Stimulated activated effector memory CD8-positive, alpha-beta T cell treated with anti-CD3 and anti-CD28 coated beads, Interleukin-12 subunit alpha, Interleukin-12 subunit beta, amount 100 ng/mL, for 72 hours (primary cell): ENCODE measurements around the gene WDR36.

ENCODE experiments used
- ATAC-seq: fragments of 150-1000 bp; cut with Tn5 transposase; 2 replicates; pipeline ENCODE4 v1.10.0; 2021
- DNase-seq, 2 donors: peaks; one replicate each; pipeline ENCODE4 v3.0.0; 2021 to 2022; ENCODE audit warnings: low spot score in 2 of 2
- H3K27ac Mint-ChIP-seq: one replicate; pipeline ENCODE4 v1.8.0; 2022; ENCODE audit warnings: mild to moderate bottlenecking, mixed read lengths
- H3K36me3 Mint-ChIP-seq: one replicate; pipeline ENCODE4 v1.8.0; 2022; ENCODE audit warnings: mild to moderate bottlenecking, mixed read lengths
- H3K4me1 Mint-ChIP-seq: one replicate; pipeline ENCODE4 v1.8.0; 2022; ENCODE audit warnings: mixed read lengths
- H3K4me3 Mint-ChIP-seq: one replicate; pipeline ENCODE4 v1.8.0; 2022; ENCODE audit warnings: mild to moderate bottlenecking, mixed read lengths
- H3K9me3 Mint-ChIP-seq: one replicate; pipeline ENCODE4 v1.8.0; 2022; ENCODE audit warnings: mixed read lengths

The WDR36 gene

DNA sequence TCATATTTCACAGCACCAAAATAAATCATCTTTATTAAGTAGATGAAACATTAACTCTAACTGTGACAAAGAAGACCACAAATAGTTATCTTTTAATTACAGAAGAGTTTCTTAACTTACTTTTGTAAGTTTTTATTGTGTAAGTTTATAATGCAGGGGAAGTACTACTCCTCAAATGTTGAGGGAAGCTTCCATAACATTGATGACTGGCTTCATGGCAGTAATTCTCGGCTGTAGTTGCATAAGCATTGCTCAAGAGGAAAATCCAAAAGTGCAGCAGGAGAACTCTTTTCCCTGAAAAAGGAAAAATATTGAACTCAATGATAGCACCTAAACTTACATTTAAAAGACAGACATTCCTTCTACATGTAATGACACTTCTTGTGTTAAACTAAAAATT lies 16.1 kb upstream of the WDR36 start:
- H3K27ac Mint-ChIP-seq, result no peak overlapping the region

DNA sequence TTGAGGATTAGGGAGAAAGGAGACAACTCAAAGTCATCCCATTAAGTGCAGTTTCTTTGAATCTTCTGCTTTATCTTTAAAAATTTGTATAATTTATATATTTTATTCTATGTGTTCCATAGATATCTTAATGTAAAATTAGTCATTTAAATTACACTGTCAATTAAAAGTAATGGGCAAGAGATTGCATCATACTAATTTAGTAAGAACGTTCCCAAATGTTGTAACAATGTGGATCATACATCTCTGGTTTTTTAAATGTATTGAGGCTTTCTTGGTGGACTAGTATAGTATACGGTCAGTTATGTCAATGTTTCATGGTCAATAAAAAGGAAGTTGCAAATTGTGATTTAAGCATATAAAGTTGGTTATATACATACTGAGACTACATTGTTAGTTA lies 14.5 kb upstream of the WDR36 start:
- no peaks in the 10 kb centered on the region for H3K36me3 Mint-ChIP-seq
- no peaks in the 10 kb centered on the region for H3K9me3 Mint-ChIP-seq
- DNase-seq, result no peak
- peaks cover 16% of the 10 kb centered on the region for H3K4me1 Mint-ChIP-seq
- no peak overlapping the region for H3K4me3 Mint-ChIP-seq
- no peak for ATAC-seq
- no peak overlapping the region for H3K27ac Mint-ChIP-seq

More for the DNA sequence above, 16.1 kb upstream of the WDR36 start:
- no peak for DNase-seq
- H3K9me3 Mint-ChIP-seq, result no peaks in the 10 kb centered on the region
- H3K4me3 Mint-ChIP-seq, result no peak overlapping the region
- peaks cover 21% of the 10 kb centered on the region for H3K4me1 Mint-ChIP-seq
- no peak for ATAC-seq
- H3K36me3 Mint-ChIP-seq, result no peaks in the 10 kb centered on the region

DNA sequence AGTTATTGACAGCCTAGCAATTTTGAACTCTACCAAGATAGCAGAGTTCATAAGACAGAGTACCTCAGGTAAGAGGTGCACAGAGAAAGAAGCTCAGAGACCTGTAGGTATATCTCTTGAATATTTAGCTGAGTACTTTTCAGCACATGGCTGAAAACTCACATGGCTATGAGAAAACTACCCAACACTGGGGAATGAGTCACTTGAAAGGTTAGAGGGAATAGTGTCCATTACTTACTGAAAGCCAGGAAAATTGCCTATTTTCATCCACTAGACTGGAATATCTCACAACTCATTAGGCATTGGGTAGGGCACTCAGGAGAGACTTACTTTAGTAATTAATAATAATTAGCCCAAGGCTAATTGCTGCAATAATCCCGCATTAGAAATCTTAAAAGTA lies 12.3 kb upstream of the WDR36 start:
- H3K9me3 Mint-ChIP-seq, result no peaks in the 10 kb centered on the region
- no peaks in the 10 kb centered on the region for H3K36me3 Mint-ChIP-seq
- DNase-seq (no peak), ATAC-seq (no peak)
- H3K27ac Mint-ChIP-seq, result no peak overlapping the region
- H3K4me1 Mint-ChIP-seq, result peaks cover 6% of the 10 kb centered on the region
- H3K4me3 Mint-ChIP-seq, result no peak overlapping the region

GRCh38 chr5:111083323-111083722 lies 8.8 kb upstream of the WDR36 start:
- DNase-seq (no peak), ATAC-seq (no peak)
- Mint-ChIP-seq H3K27ac (no peak overlapping the region), H3K9me3 (no peaks in the 10 kb centered on the region), H3K36me3 (no peaks in the 10 kb centered on the region), H3K4me1 (no peaks in the 10 kb centered on the region), H3K4me3 (no peak overlapping the region)

- no peak overlapping the region for H3K27ac Mint-ChIP-seq
- peaks cover 75% of the 10 kb centered on the region for H3K36me3 Mint-ChIP-seq
- peaks cover 38% of the 10 kb centered on the region for H3K4me1 Mint-ChIP-seq
- peaks cover 2% of the 10 kb centered on the region for H3K9me3 Mint-ChIP-seq
- no peak for DNase-seq
- ATAC-seq, result no peak
- H3K4me3 Mint-ChIP-seq, result no peak overlapping the region
Measured at GRCh38 chr5:111095982-111096381, 3.8 kb downstream of the WDR36 start.

GRCh38 chr5:111099058-111099778 lies 7.1 kb downstream of the WDR36 start:
- no peak for ATAC-seq
- no peak overlapping the region for H3K27ac Mint-ChIP-seq
- peaks cover 17% of the 10 kb centered on the region for H3K4me1 Mint-ChIP-seq
- no peaks in the 10 kb centered on the region for H3K9me3 Mint-ChIP-seq
- H3K36me3 Mint-ChIP-seq, result peaks cover 100% of the 10 kb centered on the region
- no peak overlapping the region for H3K4me3 Mint-ChIP-seq
- no peak for DNase-seq

DNA sequence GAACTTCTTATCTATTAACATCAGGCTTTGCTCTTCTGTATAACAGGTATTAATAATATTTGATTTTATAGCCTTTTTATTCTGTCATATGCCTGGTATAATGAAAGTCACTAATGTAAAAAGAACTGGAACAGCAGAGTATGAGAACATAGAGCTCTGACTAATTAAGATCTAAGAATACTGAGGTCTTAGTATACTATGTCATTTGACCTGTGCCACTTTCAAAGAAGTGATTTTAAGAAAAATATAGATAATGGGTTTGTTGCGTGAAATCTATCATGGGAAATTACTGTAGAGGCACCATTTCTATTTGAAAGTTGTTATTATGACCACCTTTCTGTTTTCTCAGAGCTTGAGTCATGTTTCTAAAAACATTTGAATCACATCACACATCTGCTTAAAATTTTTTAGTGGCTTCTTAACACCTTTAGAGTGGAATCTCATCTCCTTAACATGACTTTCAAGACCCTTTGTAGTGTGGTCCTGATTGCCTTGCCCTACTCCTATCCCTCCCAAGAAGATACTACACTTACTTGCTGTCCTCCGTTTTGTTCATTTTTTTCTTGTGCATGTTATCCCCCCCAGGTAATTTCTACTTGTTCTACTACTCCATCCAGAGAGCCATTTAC lies 14.3 kb downstream of the WDR36 start:
- no peaks in the 10 kb centered on the region for H3K9me3 Mint-ChIP-seq
- H3K4me1 Mint-ChIP-seq, result no peaks in the 10 kb centered on the region
- peak; percentile 68 for ATAC-seq
- H3K4me3 Mint-ChIP-seq, result no peak overlapping the region
- DNase-seq, result no peak
- H3K36me3 Mint-ChIP-seq, result peaks cover 98% of the 10 kb centered on the region
- no peak overlapping the region for H3K27ac Mint-ChIP-seq

GRCh38 chr5:111107371-111107770 lies 15.2 kb downstream of the WDR36 start:
- peaks cover 98% of the 10 kb centered on the region for H3K36me3 Mint-ChIP-seq
- ATAC-seq (no peak), DNase-seq (no peak)
- no peaks in the 10 kb centered on the region for H3K9me3 Mint-ChIP-seq
- H3K4me1 Mint-ChIP-seq, result no peaks in the 10 kb centered on the region
- H3K27ac Mint-ChIP-seq, result no peak overlapping the region
- H3K4me3 Mint-ChIP-seq, result no peak overlapping the region

DNA sequence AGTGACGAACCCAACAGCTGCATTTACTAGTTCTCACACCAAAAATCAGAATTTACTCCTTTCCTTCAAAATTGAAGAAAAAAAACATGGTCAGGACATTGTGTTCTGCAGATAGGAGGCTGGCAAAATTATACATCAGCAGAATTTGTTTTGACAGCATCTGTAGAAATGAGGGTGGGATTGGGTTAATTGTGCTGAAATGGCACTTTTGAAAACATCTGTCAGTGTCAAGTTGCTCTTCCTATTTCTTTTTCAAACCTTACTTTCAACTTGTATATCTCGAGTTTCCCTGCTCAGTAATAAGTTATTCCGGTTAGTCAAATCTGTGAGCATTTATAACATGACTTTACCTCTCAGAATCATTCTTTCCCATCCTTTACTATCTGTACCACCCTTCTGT lies 19.8 kb downstream of the WDR36 start:
- no peak for DNase-seq
- no peak for ATAC-seq
- no peaks in the 10 kb centered on the region for H3K4me1 Mint-ChIP-seq
- H3K36me3 Mint-ChIP-seq, result peaks cover 98% of the 10 kb centered on the region
- H3K27ac Mint-ChIP-seq, result no peak overlapping the region
- H3K4me3 Mint-ChIP-seq, result no peak overlapping the region
- H3K9me3 Mint-ChIP-seq, result no peaks in the 10 kb centered on the region

DNA sequence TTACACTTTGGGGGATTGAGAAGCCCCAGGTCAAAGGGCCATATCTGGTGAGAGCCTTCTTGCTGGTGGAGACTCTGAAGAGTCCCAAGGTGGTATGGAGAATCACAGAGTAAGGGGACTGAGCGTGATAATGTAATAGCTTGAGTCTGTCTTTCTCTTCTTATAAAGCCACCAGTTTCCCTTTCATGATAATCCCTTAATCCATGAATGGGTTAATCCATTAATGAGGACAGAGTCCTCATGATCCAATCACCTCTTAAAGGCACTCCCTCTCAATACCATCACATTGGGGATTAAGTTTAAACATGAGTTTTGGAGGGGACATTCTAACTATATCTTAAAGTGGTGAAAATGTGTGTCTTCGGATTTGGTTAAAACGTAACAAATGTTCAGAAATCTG lies 21.5 kb downstream of the WDR36 start:
- H3K4me1 Mint-ChIP-seq, result no peaks in the 10 kb centered on the region
- DNase-seq, result no peak
- H3K4me3 Mint-ChIP-seq, result no peak overlapping the region
- no peaks in the 10 kb centered on the region for H3K9me3 Mint-ChIP-seq
- H3K27ac Mint-ChIP-seq, result no peak overlapping the region
- peaks cover 98% of the 10 kb centered on the region for H3K36me3 Mint-ChIP-seq
- ATAC-seq, result no peak

- Mint-ChIP-seq H3K36me3 (peaks cover 100% of the 10 kb centered on the region), H3K27ac (no peak overlapping the region), H3K4me1 (no peaks in the 10 kb centered on the region), H3K4me3 (no peak overlapping the region), H3K9me3 (no peaks in the 10 kb centered on the region)
- ATAC-seq, result no peak
- DNase-seq, result no peak
Measured at GRCh38 chr5:111115229-111115628, 23.1 kb downstream of the WDR36 start.

- Mint-ChIP-seq H3K9me3 (no peaks in the 10 kb centered on the region), H3K4me1 (no peaks in the 10 kb centered on the region), H3K4me3 (no peak overlapping the region), H3K27ac (no peak overlapping the region), H3K36me3 (peaks cover 100% of the 10 kb centered on the region)
- DNase-seq (no peak), ATAC-seq (no peak)
Measured at GRCh38 chr5:111116550-111116949, 24.4 kb downstream of the WDR36 start.

- ATAC-seq (no peak), DNase-seq (no peak)
- Mint-ChIP-seq H3K27ac (no peak overlapping the region), H3K4me3 (no peak overlapping the region), H3K4me1 (no peaks in the 10 kb centered on the region), H3K9me3 (no peaks in the 10 kb centered on the region), H3K36me3 (peaks cover 100% of the 10 kb centered on the region)
Measured at GRCh38 chr5:111117136-111117535, 25.0 kb downstream of the WDR36 start.

DNA sequence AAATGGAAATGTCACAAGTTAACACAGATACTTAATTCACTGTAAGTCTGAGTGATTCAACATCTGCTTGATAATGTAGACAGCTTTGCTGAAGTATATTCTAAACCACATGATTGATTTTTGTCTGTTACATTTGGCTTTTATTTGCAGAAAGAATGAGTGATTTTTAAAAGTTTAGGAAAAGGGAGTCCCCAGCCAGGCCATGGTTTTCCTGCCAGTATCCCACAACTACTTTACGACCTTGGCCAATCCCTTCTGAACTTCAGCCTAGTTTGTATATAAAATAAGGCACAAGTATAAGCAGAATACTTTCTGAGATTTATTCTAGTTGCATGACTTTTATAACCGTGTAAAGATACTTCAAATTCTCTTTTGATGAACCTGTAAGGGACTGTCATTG lies 27.1 kb downstream of the WDR36 start:
- Mint-ChIP-seq H3K4me1 (no peaks in the 10 kb centered on the region), H3K4me3 (no peak overlapping the region), H3K27ac (no peak overlapping the region), H3K9me3 (no peaks in the 10 kb centered on the region), H3K36me3 (peaks cover 100% of the 10 kb centered on the region)
- ATAC-seq (no peak), DNase-seq (no peak)

- no peaks in the 10 kb centered on the region for H3K9me3 Mint-ChIP-seq
- no peak overlapping the region for H3K4me3 Mint-ChIP-seq
- no peaks in the 10 kb centered on the region for H3K4me1 Mint-ChIP-seq
- ATAC-seq (peak; percentile 75), DNase-seq (no peak)
- peaks cover 100% of the 10 kb centered on the region for H3K36me3 Mint-ChIP-seq
- peak overlapping the region; percentile 40 for H3K27ac Mint-ChIP-seq
Measured at GRCh38 chr5:111119856-111120255, 27.7 kb downstream of the WDR36 start.

GRCh38 chr5:111120911-111121310 lies 28.8 kb downstream of the WDR36 start:
- Mint-ChIP-seq H3K4me3 (no peak overlapping the region), H3K36me3 (peaks cover 100% of the 10 kb centered on the region), H3K27ac (no peak overlapping the region), H3K4me1 (no peaks in the 10 kb centered on the region), H3K9me3 (no peaks in the 10 kb centered on the region)
- no peak for ATAC-seq
- no peak for DNase-seq
